OCI-LY7 (cell line): Measurements from ENCODE around the gene TEKT4. TPM values are rescaled to one million over a fixed set of nuclear protein-coding genes. Genes with fewer than 3 reads are reported as not detected.
"Not testable (repeated sequence)": the region's sequence is repeated elsewhere in the genome, so short reads cannot be mapped to it uniquely, and the experiment has no call there.

Source experiments
- Bru-seq: library from RNA; stranded (reverse); fragments of 400-500 nt; gene quantifications from one replicate; lab custom pipeline; 2021; lab: Mats Ljungman, UMichigan
- BruChase-seq, 2 experiments: library from RNA; stranded (reverse); fragments of 400-500 nt; gene quantifications; one replicate each; lab custom pipeline; 2021; lab: Mats Ljungman, UMichigan
- BruUV-seq: library from RNA; stranded (reverse); fragments of 400-500 nt; replicated peaks from 2 replicates; lab custom pipeline; 2021; lab: Mats Ljungman, UMichigan
- CTCF ChIA-PET: fragments of 300-600 bp; sonication (Branson Sonifier 250); formaldehyde crosslinking; loops from one replicate; lab custom pipeline; 2022; ENCODE audit warnings: antibody characterized with exemption; ENCODE audit not compliant: unreplicated experiment; lab: Charles Lee
- POLR2A ChIA-PET: fragments of 300-600 bp; sonication (Branson Sonifier 250); formaldehyde crosslinking; loops from one replicate; lab custom pipeline; 2022; ENCODE audit warnings: antibody characterized with exemption; lab: Charles Lee
- DNase-seq: peaks from one replicate; pipeline ENCODE4 v3.0.0-alpha.2; 2015; ENCODE audit warnings: low spot score
- H2AFZ ChIP-seq: fragments of 200-600 bp; sonication (generic), shearing (Covaris generic); 2 replicates; pipeline ENCODE4 v1.6.1; 2014; ENCODE audit warnings: mild to moderate bottlenecking, antibody characterized with exemption, low read length, moderate library complexity
- H3K27ac ChIP-seq: fragments of 200-600 bp; sonication (generic); 2 replicates; pipeline ENCODE4 v1.5.1; 2014; ENCODE audit warnings: mixed run types, low read depth, mild to moderate bottlenecking, moderate library complexity, low read length, inconsistent platforms; ENCODE audit not compliant: poor library complexity, severe bottlenecking
- H3K36me3 ChIP-seq: fragments of 200-600 bp; sonication (generic); 2 replicates; pipeline ENCODE4 v1.6.1; 2014; ENCODE audit warnings: mild to moderate bottlenecking, antibody characterized with exemption, low read length, moderate library complexity, mixed read lengths; ENCODE audit not compliant: insufficient read depth
- H3K4me1 ChIP-seq: fragments of 200-600 bp; sonication (generic); 2 replicates; pipeline ENCODE4 v1.5.1; 2014; ENCODE audit warnings: mild to moderate bottlenecking, low read length; ENCODE audit not compliant: insufficient read depth, poor library complexity, severe bottlenecking
- H3K4me2 ChIP-seq: fragments of 200-600 bp; sonication (generic); 2 replicates; pipeline ENCODE4 v1.6.1; 2014; ENCODE audit warnings: mild to moderate bottlenecking, low read length
- H3K4me3 ChIP-seq: fragments of 200-600 bp; sonication (generic); 2 replicates; pipeline ENCODE4 v1.5.1; 2014; ENCODE audit warnings: mild to moderate bottlenecking, low read depth, low read length; ENCODE audit not compliant: poor library complexity, severe bottlenecking
- H3K79me2 ChIP-seq: fragments of 200-600 bp; sonication (generic); 2 replicates; pipeline ENCODE4 v1.6.1; 2016; ENCODE audit warnings: low read depth, mild to moderate bottlenecking, low read length, moderate library complexity, mixed read lengths; ENCODE audit not compliant: insufficient read depth
- H3K9me2 ChIP-seq: fragments of 200-600 bp; sonication (generic); 2 replicates; pipeline ENCODE4 v1.6.1; 2016; ENCODE audit warnings: mild to moderate bottlenecking, low read length, mixed read lengths; ENCODE audit not compliant: insufficient read depth
- H3K9me3 ChIP-seq: fragments of 200-600 bp; sonication (generic); 2 replicates; pipeline ENCODE4 v1.6.1; 2014; ENCODE audit warnings: mild to moderate bottlenecking, mixed run types, low read length, mixed read lengths
- H4K20me1 ChIP-seq: fragments of 200-600 bp; sonication (generic); 2 replicates; pipeline ENCODE4 v1.6.1; 2014; ENCODE audit warnings: mild to moderate bottlenecking, antibody characterized with exemption, low read length, moderate library complexity, mixed read lengths; ENCODE audit not compliant: insufficient read depth
- EZH2phosphoT487 ChIP-seq: fragments of 200-600 bp; sonication (generic); IDR thresholded peaks from 2 replicates; pipeline ENCODE4 v1.6.1; 2018; ENCODE audit warnings: low read depth, borderline replicate concordance, mild to moderate bottlenecking, mixed run types, antibody characterized with exemption, low read length, moderate library complexity, mixed read lengths
- intact Hi-C: fragments of 100-400 bp; cut with micrococcal nuclease; formaldehyde crosslinking; loops from one replicate; pipeline ENCODE4 v1.10.0; 2022; ENCODE audit not compliant: unreplicated experiment
- long read RNA-seq: library from polyadenylated mRNA; stranded (forward); transcript quantifications from one replicate; pipeline ENCODE4 v2.0.0, GENCODE V29; 2022
- total RNA-seq, 2 experiments: library from RNA; depleted of rRNA in 1 of 2; stranded (reverse); fragments of >200 nt in 1 of 2; shearing (Covaris generic) in 1 of 2; gene quantifications; 2 replicates each; pipeline ENCODE4 v1.2.3, GENCODE V29; 2014 to 2022
- TF ChIP-seq, protein P1 (sequence below): fragments of 200-600 bp; sonication (generic); conservative IDR thresholded peaks from 2 replicates; pipeline ENCODE4 v1.5.1; 2014; ENCODE audit warnings: mild to moderate bottlenecking, antibody characterized with exemption, low read length, moderate library complexity, mixed read lengths

The TEKT4 gene, protein sequence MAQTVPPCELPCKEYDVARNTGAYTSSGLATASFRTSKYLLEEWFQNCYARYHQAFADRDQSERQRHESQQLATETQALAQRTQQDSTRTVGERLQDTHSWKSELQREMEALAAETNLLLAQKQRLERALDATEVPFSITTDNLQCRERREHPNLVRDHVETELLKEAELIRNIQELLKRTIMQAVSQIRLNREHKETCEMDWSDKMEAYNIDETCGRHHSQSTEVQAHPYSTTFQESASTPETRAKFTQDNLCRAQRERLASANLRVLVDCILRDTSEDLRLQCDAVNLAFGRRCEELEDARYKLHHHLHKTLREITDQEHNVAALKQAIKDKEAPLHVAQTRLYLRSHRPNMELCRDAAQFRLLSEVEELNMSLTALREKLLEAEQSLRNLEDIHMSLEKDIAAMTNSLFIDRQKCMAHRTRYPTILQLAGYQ
- total RNA-seq (2014; rRNA removed; shearing (Covaris generic)) (not detected in 2 replicates), total RNA-seq (2022) (not detected in 2 replicates), Bru-seq, nascent RNA (not detected), BruChase-seq, experiment 1, labeled RNA remaining after a 6-hour chase (not detected), BruChase-seq, experiment 2, labeled RNA remaining after a 2-hour chase (not detected)
- long read RNA-seq: 0 reads

DNA sequence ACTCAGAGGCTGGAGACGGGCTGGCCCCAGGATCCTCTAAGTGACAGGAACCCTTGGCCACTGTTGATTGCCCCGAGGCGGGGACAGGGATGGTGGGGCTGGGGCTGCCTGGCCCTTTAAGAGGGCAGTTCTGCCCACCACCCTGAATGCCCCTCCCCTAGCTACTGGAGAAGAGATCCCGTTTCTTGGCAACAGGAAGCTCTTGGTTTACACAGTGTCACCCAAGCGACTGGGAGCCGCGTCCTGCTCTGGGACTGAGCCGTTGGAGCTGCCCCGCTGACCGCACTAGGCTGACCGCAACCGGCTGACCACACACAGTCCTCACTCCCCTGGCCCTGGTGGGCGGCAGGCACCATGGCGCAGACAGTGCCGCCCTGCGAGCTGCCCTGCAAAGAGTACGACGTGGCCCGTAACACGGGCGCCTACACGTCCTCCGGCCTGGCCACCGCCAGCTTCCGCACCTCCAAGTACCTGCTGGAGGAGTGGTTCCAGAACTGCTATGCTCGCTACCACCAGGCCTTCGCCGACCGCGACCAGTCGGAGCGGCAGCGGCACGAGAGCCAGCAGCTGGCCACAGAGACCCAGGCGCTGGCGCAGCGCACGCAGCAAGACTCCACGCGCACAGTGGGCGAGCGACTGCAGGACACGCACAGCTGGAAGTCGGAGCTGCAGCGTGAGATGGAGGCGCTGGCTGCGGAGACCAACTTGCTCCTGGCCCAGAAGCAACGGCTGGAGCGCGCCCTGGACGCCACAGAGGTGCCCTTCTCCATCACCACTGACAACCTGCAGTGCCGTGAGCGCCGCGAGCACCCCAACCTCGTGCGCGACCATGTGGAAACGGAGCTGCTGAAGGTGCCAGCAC, at the start of gene TEKT4:
TSS of gene TEKT4 (plus strand) at position 205 of the 862 bp plus-strand sequence. CDS start at position 355, 150 bp downstream.
- H2AFZ ChIP-seq: no peak within 1 kb of the TSS
- H3K27ac ChIP-seq: no peak within 1 kb of the TSS
- TF ChIP-seq, protein P1, sequence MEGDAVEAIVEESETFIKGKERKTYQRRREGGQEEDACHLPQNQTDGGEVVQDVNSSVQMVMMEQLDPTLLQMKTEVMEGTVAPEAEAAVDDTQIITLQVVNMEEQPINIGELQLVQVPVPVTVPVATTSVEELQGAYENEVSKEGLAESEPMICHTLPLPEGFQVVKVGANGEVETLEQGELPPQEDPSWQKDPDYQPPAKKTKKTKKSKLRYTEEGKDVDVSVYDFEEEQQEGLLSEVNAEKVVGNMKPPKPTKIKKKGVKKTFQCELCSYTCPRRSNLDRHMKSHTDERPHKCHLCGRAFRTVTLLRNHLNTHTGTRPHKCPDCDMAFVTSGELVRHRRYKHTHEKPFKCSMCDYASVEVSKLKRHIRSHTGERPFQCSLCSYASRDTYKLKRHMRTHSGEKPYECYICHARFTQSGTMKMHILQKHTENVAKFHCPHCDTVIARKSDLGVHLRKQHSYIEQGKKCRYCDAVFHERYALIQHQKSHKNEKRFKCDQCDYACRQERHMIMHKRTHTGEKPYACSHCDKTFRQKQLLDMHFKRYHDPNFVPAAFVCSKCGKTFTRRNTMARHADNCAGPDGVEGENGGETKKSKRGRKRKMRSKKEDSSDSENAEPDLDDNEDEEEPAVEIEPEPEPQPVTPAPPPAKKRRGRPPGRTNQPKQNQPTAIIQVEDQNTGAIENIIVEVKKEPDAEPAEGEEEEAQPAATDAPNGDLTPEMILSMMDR: no peak
- no peak for TF ChIP-seq EZH2phosphoT487
- no peaks in the 10 kb centered on the region for H3K9me2 ChIP-seq
- H3K79me2 ChIP-seq: no peaks in the 10 kb centered on the region
- H3K4me2 ChIP-seq: no peak within 1 kb of the TSS
- no peaks in the 10 kb centered on the region for H4K20me1 ChIP-seq
- no peak for DNase-seq
- intact Hi-C loops: no loop called here
- no peak within 1 kb of the TSS for H3K4me3 ChIP-seq
- H3K36me3 ChIP-seq: no peaks in the 10 kb centered on the region
- no peaks in the 10 kb centered on the region for H3K4me1 ChIP-seq
- ChIA-PET POLR2A (no interaction called here), CTCF (no interaction called here)
- no TSS peak for BruUV-seq
- no peaks in the 10 kb centered on the region for H3K9me3 ChIP-seq

DNA sequence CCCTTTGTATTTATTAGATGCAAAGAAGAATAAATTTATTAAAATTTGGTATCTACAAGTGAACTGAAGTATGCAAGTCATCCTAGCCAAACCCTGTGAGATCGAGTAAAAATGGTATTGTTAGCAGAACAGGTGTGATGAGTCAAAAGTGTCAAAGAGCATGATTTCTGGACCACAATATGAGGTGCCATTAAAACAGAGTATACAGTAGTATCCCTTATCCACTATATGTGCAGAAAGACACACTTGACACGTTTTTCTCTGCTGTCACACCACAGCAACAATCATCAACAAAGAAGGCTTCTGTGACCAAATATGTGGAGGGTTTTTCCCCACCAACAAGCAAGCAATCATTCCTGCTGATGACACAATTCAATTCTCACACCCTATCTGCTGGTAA, 32.0 kb upstream of the TEKT4 start:
- POLR2A ChIA-PET, BruUV-seq, CTCF ChIA-PET: not testable (repeated sequence)

DNA sequence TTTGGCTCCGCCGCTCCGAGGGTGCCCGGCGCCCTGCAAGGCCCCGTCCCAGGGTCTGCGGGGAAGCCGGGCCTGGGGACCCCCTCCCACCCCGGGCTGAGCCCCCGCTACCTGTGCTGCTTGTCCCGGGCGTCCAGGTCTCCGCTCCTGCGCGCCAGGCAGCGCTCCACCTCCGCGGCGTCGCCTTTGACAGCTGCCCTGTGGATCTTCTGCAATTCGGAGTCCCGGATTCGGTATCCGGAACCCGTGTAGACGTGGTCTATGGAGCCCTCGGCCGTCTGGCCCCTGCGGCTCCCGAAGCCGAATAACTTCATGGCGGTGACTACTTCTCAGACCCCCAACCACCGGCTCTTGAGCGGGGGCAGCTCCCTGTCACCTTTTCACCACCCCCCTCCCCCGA, 14.4 kb upstream of the TEKT4 start:
- H3K36me3 ChIP-seq, H3K4me1 ChIP-seq, H3K79me2 ChIP-seq, H3K4me3 ChIP-seq, H3K27ac ChIP-seq, H3K9me2 ChIP-seq, H2AFZ ChIP-seq, CTCF ChIA-PET, DNase-seq, H3K4me2 ChIP-seq, intact Hi-C loops, BruUV-seq, POLR2A ChIA-PET, H4K20me1 ChIP-seq, H3K9me3 ChIP-seq: not testable (repeated sequence)

More for the DNA sequence above, 32.0 kb upstream of the TEKT4 start:
- H3K36me3 ChIP-seq, H3K79me2 ChIP-seq, H3K9me3 ChIP-seq, intact Hi-C loops, H3K4me2 ChIP-seq, H3K4me1 ChIP-seq, H3K27ac ChIP-seq, H4K20me1 ChIP-seq, H3K4me3 ChIP-seq, DNase-seq, H2AFZ ChIP-seq, H3K9me2 ChIP-seq: not testable (repeated sequence)

DNA sequence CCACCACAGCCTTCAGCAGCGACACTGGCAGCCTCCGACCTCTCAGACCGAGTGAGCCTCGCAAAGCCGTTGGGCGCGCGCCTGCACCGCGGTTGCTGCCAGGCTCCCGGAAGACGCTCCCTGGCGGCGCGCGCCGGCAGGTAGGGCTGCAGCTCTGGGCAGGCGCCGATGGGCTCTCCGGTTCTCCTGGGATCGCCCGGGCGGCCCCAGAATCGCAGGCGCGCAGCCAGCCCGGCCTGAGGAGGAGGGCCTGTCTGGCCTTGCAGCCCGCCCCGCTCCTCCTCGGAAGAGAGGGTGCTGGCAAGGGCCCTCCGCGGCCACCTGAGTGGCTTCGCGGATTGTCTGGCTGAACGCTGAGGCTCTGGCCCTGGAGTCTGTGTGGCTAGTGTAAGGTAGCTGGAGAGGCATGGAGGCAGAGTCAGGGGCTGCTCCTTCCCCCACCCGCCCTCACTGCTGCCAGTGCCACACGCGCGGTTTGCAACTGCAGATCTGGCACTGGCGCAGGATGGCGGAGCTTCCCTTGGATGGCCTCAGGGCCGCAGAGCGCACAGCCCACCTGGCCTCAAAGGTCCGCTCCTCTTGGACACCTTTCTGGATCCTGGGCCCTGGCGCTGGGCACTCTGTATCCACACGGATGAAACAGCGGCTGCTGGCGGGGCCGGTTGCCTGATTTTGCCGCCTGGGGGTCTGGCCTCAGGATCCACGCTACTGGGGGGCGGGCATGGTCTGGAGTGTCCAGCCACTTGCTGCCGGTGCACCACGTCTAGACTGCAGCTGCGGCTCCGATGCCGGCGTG, 13.7 kb upstream of the TEKT4 start:
- H3K4me1 ChIP-seq, BruUV-seq, H4K20me1 ChIP-seq, H3K4me2 ChIP-seq, H3K27ac ChIP-seq, H3K36me3 ChIP-seq, H3K9me2 ChIP-seq, H3K4me3 ChIP-seq, H3K79me2 ChIP-seq, DNase-seq, intact Hi-C loops, H2AFZ ChIP-seq, CTCF ChIA-PET, POLR2A ChIA-PET, H3K9me3 ChIP-seq: not testable (repeated sequence)
